ENCODE results near the gene SMYD3. TPM values are rescaled to one million over a fixed set of nuclear protein-coding genes. Genes with fewer than 3 reads are reported as not detected.

Gene SMYD3
- polyA plus RNA-seq, 2 of the 4 experiments (the other 2 are of a cell fraction) = 18.2 to 35.2 TPM

- H3K27ac ChIP-seq = no peak overlapping the region
- FAIRE-seq (no peak), ATAC-seq (no peak), DNase-seq (ENCODE audit: low read depth in 1 of 2, low spot score in 1 of 2) (no peak)
- no peaks in the 10 kb centered on the region for H3K4me1 ChIP-seq
- H3K9me3 ChIP-seq = no peaks in the 10 kb centered on the region
- no peak for TF ChIP-seq TFCP2L1 (CRISPR knock-in tag; IDR thresholded peaks at IDR 0.05)
- H3K4me2 ChIP-seq = no peak overlapping the region
- CTCF ChIA-PET = no interaction called here
- 83% methylated on average over 2 of the region's 2 CpGs for WGBS (ENCODE audit: missing lambda C conversion rate)
- POLR2A ChIA-PET = no interaction called here
- H3K4me3 ChIP-seq = no peak overlapping the region
Measured at GRCh38 chr1:245753807-245754206, 753.3 kb downstream of the SMYD3 start.

GRCh38 chr1:245752561-245752960 lies 754.5 kb downstream of the SMYD3 start:
- WGBS (ENCODE audit: missing lambda C conversion rate) = 75% methylated on average over 3 of the region's 3 CpGs
- no peak for ATAC-seq
- H3K27ac ChIP-seq = no peak overlapping the region
- DNase-seq (ENCODE audit: low read depth in 1 of 2, low spot score in 1 of 2) = no peak
- H3K9me3 ChIP-seq = no peaks in the 10 kb centered on the region
- H3K4me1 ChIP-seq = no peaks in the 10 kb centered on the region
- H3K4me3 ChIP-seq = no peak overlapping the region
- ChIA-PET POLR2A (no interaction called here), CTCF (no interaction called here)
- FAIRE-seq = no peak
- H3K4me2 ChIP-seq = no peak overlapping the region
- TF ChIP-seq RAD21 (conservative IDR thresholded peaks at IDR 0.05 in 1 of 2, IDR thresholded peaks at IDR 0.05 in 1 of 2) = no peak
- TF ChIP-seq GATA3 (IDR thresholded peaks at IDR 0.05; ENCODE audit: borderline replicate concordance) = no peak
- no peak for TF ChIP-seq PHF8 (IDR thresholded peaks at IDR 0.05; ENCODE audit: borderline replicate concordance, low read depth)
- TF ChIP-seq HEYL (CRISPR knock-in tag; IDR thresholded peaks at IDR 0.05) = no peak
- TF ChIP-seq ZC3H11A (IDR thresholded peaks at IDR 0.05) = no peak
- TF ChIP-seq RCOR1 (IDR thresholded peaks at IDR 0.05; ENCODE audit: low read depth, low read length) = no peak

- POLR2A ChIA-PET = no interaction called here
- CTCF ChIA-PET = interaction anchor here (0.9 kb wide), 1 partner anchor 17 kb away, joined by 3 read pairs; no protein-coding TSS in a partner anchor
- FAIRE-seq (no peak), ATAC-seq (no peak), DNase-seq (ENCODE audit: low read depth in 1 of 2, low spot score in 1 of 2) (no peak)
- H3K4me1 ChIP-seq = no peaks in the 10 kb centered on the region
- TF ChIP-seq POLR2A (IDR thresholded peaks at IDR 0.05; ENCODE audit: low read length) (no peak), ELK1 (IDR thresholded peaks at IDR 0.05; ENCODE audit: low read depth, low read length) (no peak), RFX5 (IDR thresholded peaks at IDR 0.05) (no peak), FOSB (CRISPR knock-in tag; IDR thresholded peaks at IDR 0.05) (no peak), RNF2 (IDR thresholded peaks at IDR 0.05; ENCODE audit: borderline replicate concordance, low read depth) (no peak), PHF8 (IDR thresholded peaks at IDR 0.05; ENCODE audit: borderline replicate concordance, low read depth) (no peak), SMC3 (IDR thresholded peaks at IDR 0.05) (no peak), CHD2 (IDR thresholded peaks at IDR 0.05; ENCODE audit: low read length, partially characterized antibody) (no peak), PBX3 (IDR thresholded peaks at IDR 0.05) (no peak), NFE2L2 (conservative IDR thresholded peaks at IDR 0.05; ENCODE audit: low read length) (no peak), CEBPB (IDR thresholded peaks at IDR 0.05) (no peak), ZC3H11A (IDR thresholded peaks at IDR 0.05) (no peak), ATOH8 (CRISPR knock-in tag; IDR thresholded peaks at IDR 0.05; ENCODE audit: low read depth) (no peak), CTCF (IDR thresholded peaks at IDR 0.05) (no peak), KDM1A (IDR thresholded peaks at IDR 0.05; ENCODE audit: low read depth) (no peak), KDM5A (IDR thresholded peaks at IDR 0.05) (no peak)
- no peak overlapping the region for H3K27ac ChIP-seq
- 85% methylated on average over 12 of the region's 12 CpGs for WGBS (ENCODE audit: missing lambda C conversion rate)
- no peak overlapping the region for H3K4me3 ChIP-seq
- H3K4me2 ChIP-seq = no peak overlapping the region
- no peaks in the 10 kb centered on the region for H3K9me3 ChIP-seq
Measured at GRCh38 chr1:245751726-245752470, 755.2 kb downstream of the SMYD3 start.
